ENCODE results near the gene AFF3.

Gene AFF3

GRCh38 chr2:100033976-100034375 lies 108.4 kb downstream of the AFF3 start:
- no peaks in the 10 kb centered on the region for H3K9me3 ChIP-seq (ENCODE audit: control insufficient read depth, insufficient read depth, low read length)
- H3K9ac ChIP-seq (ENCODE audit: low read depth, low read length) = no peak overlapping the region
- H3K36me3 ChIP-seq (ENCODE audit: control insufficient read depth, insufficient read depth, low read length) = no peaks in the 10 kb centered on the region
- no peaks in the 10 kb centered on the region for H3K4me1 ChIP-seq (ENCODE audit: control insufficient read depth, insufficient read depth, low read length)
- no peak overlapping the region for H3K4me3 ChIP-seq (ENCODE audit: low read depth, low read length)
- no peaks in the 10 kb centered on the region for H3K27me3 ChIP-seq (ENCODE audit: control insufficient read depth, insufficient read depth, low read length)

- Histone ChIP-seq H3K9me3 (ENCODE audit: control insufficient read depth, insufficient read depth, low read length) (no peaks in the 10 kb centered on the region), H3K36me3 (ENCODE audit: control insufficient read depth, insufficient read depth, low read length) (no peaks in the 10 kb centered on the region), H3K4me1 (ENCODE audit: control insufficient read depth, insufficient read depth, low read length) (no peaks in the 10 kb centered on the region), H3K9ac (ENCODE audit: low read depth, low read length) (no peak overlapping the region), H3K4me3 (ENCODE audit: low read depth, low read length) (no peak overlapping the region), H3K27me3 (ENCODE audit: control insufficient read depth, insufficient read depth, low read length) (no peaks in the 10 kb centered on the region)
Measured at GRCh38 chr2:100031604-100032003, 110.8 kb downstream of the AFF3 start.

GRCh38 chr2:100029460-100029859 lies 112.9 kb downstream of the AFF3 start:
- no peaks in the 10 kb centered on the region for H3K4me1 ChIP-seq (ENCODE audit: control insufficient read depth, insufficient read depth, low read length)

GRCh38 chr2:100021791-100022340 lies 120.5 kb downstream of the AFF3 start:
- Histone ChIP-seq H3K27me3 (ENCODE audit: control insufficient read depth, insufficient read depth, low read length) (no peaks in the 10 kb centered on the region), H3K4me3 (ENCODE audit: low read depth, low read length) (no peak overlapping the region), H3K9me3 (ENCODE audit: control insufficient read depth, insufficient read depth, low read length) (no peaks in the 10 kb centered on the region), H3K36me3 (ENCODE audit: control insufficient read depth, insufficient read depth, low read length) (no peaks in the 10 kb centered on the region), H3K4me1 (ENCODE audit: control insufficient read depth, insufficient read depth, low read length) (no peaks in the 10 kb centered on the region), H3K9ac (ENCODE audit: low read depth, low read length) (no peak overlapping the region)

More at GRCh38 chr2:100029460-100029859, 112.9 kb downstream of the AFF3 start:
- Histone ChIP-seq H3K36me3 (ENCODE audit: control insufficient read depth, insufficient read depth, low read length) (no peaks in the 10 kb centered on the region), H3K9me3 (ENCODE audit: control insufficient read depth, insufficient read depth, low read length) (no peaks in the 10 kb centered on the region), H3K27me3 (ENCODE audit: control insufficient read depth, insufficient read depth, low read length) (no peaks in the 10 kb centered on the region), H3K9ac (ENCODE audit: low read depth, low read length) (no peak overlapping the region), H3K4me3 (ENCODE audit: low read depth, low read length) (no peak overlapping the region)

GRCh38 chr2:100019499-100019898 lies 122.9 kb downstream of the AFF3 start:
- no peaks in the 10 kb centered on the region for H3K9me3 ChIP-seq (ENCODE audit: control insufficient read depth, insufficient read depth, low read length)
- H3K9ac ChIP-seq (ENCODE audit: low read depth, low read length) = no peak overlapping the region
- no peaks in the 10 kb centered on the region for H3K27me3 ChIP-seq (ENCODE audit: control insufficient read depth, insufficient read depth, low read length)
- H3K36me3 ChIP-seq (ENCODE audit: control insufficient read depth, insufficient read depth, low read length) = no peaks in the 10 kb centered on the region
- H3K4me1 ChIP-seq (ENCODE audit: control insufficient read depth, insufficient read depth, low read length) = no peaks in the 10 kb centered on the region
- H3K4me3 ChIP-seq (ENCODE audit: low read depth, low read length) = no peak overlapping the region

GRCh38 chr2:100018341-100019193 lies 123.8 kb downstream of the AFF3 start:
- Histone ChIP-seq H3K4me1 (ENCODE audit: control insufficient read depth, insufficient read depth, low read length) (no peaks in the 10 kb centered on the region), H3K4me3 (ENCODE audit: low read depth, low read length) (no peak overlapping the region), H3K9ac (ENCODE audit: low read depth, low read length) (no peak overlapping the region), H3K9me3 (ENCODE audit: control insufficient read depth, insufficient read depth, low read length) (no peaks in the 10 kb centered on the region), H3K36me3 (ENCODE audit: control insufficient read depth, insufficient read depth, low read length) (no peaks in the 10 kb centered on the region), H3K27me3 (ENCODE audit: control insufficient read depth, insufficient read depth, low read length) (no peaks in the 10 kb centered on the region)

GRCh38 chr2:100017633-100018032 lies 124.8 kb downstream of the AFF3 start:
- Histone ChIP-seq H3K9ac (ENCODE audit: low read depth, low read length) (no peak overlapping the region), H3K9me3 (ENCODE audit: control insufficient read depth, insufficient read depth, low read length) (no peaks in the 10 kb centered on the region), H3K4me1 (ENCODE audit: control insufficient read depth, insufficient read depth, low read length) (no peaks in the 10 kb centered on the region), H3K27me3 (ENCODE audit: control insufficient read depth, insufficient read depth, low read length) (no peaks in the 10 kb centered on the region), H3K4me3 (ENCODE audit: low read depth, low read length) (no peak overlapping the region), H3K36me3 (ENCODE audit: control insufficient read depth, insufficient read depth, low read length) (no peaks in the 10 kb centered on the region)

GRCh38 chr2:100016756-100017155 lies 125.6 kb downstream of the AFF3 start:
- H3K9ac ChIP-seq (ENCODE audit: low read depth, low read length) = no peak overlapping the region
- H3K4me1 ChIP-seq (ENCODE audit: control insufficient read depth, insufficient read depth, low read length) = no peaks in the 10 kb centered on the region
- H3K4me3 ChIP-seq (ENCODE audit: low read depth, low read length) = no peak overlapping the region
- no peaks in the 10 kb centered on the region for H3K36me3 ChIP-seq (ENCODE audit: control insufficient read depth, insufficient read depth, low read length)
- H3K27me3 ChIP-seq (ENCODE audit: control insufficient read depth, insufficient read depth, low read length) = no peaks in the 10 kb centered on the region
- H3K9me3 ChIP-seq (ENCODE audit: control insufficient read depth, insufficient read depth, low read length) = no peaks in the 10 kb centered on the region

- no peaks in the 10 kb centered on the region for H3K4me1 ChIP-seq (ENCODE audit: control insufficient read depth, insufficient read depth, low read length)
Measured at GRCh38 chr2:100015849-100016248, 126.5 kb downstream of the AFF3 start.

GRCh38 chr2:100013892-100014677 lies 128.3 kb downstream of the AFF3 start:
- no peak overlapping the region for H3K4me3 ChIP-seq (ENCODE audit: low read depth, low read length)

More at GRCh38 chr2:100015849-100016248, 126.5 kb downstream of the AFF3 start:
- H3K27me3 ChIP-seq (ENCODE audit: control insufficient read depth, insufficient read depth, low read length) = no peaks in the 10 kb centered on the region
- no peak overlapping the region for H3K4me3 ChIP-seq (ENCODE audit: low read depth, low read length)
- no peaks in the 10 kb centered on the region for H3K9me3 ChIP-seq (ENCODE audit: control insufficient read depth, insufficient read depth, low read length)
- no peaks in the 10 kb centered on the region for H3K36me3 ChIP-seq (ENCODE audit: control insufficient read depth, insufficient read depth, low read length)
- no peak overlapping the region for H3K9ac ChIP-seq (ENCODE audit: low read depth, low read length)

GRCh38 chr2:100012561-100012960 lies 129.8 kb downstream of the AFF3 start:
- H3K36me3 ChIP-seq (ENCODE audit: control insufficient read depth, insufficient read depth, low read length) = no peaks in the 10 kb centered on the region
- no peak overlapping the region for H3K4me3 ChIP-seq (ENCODE audit: low read depth, low read length)
- H3K4me1 ChIP-seq (ENCODE audit: control insufficient read depth, insufficient read depth, low read length) = no peaks in the 10 kb centered on the region
- H3K9me3 ChIP-seq (ENCODE audit: control insufficient read depth, insufficient read depth, low read length) = no peaks in the 10 kb centered on the region
- no peaks in the 10 kb centered on the region for H3K27me3 ChIP-seq (ENCODE audit: control insufficient read depth, insufficient read depth, low read length)
- no peak overlapping the region for H3K9ac ChIP-seq (ENCODE audit: low read depth, low read length)

More at GRCh38 chr2:100013892-100014677, 128.3 kb downstream of the AFF3 start:
- no peaks in the 10 kb centered on the region for H3K36me3 ChIP-seq (ENCODE audit: control insufficient read depth, insufficient read depth, low read length)
- H3K9ac ChIP-seq (ENCODE audit: low read depth, low read length) = no peak overlapping the region
- H3K27me3 ChIP-seq (ENCODE audit: control insufficient read depth, insufficient read depth, low read length) = no peaks in the 10 kb centered on the region
- H3K4me1 ChIP-seq (ENCODE audit: control insufficient read depth, insufficient read depth, low read length) = no peaks in the 10 kb centered on the region
- H3K9me3 ChIP-seq (ENCODE audit: control insufficient read depth, insufficient read depth, low read length) = no peaks in the 10 kb centered on the region
